Loucy (cell line): ENCODE results near the gene KPNA4.

Source experiments
- CTCF ChIP-seq: fragments of 200-600 bp; sonication (generic); conservative IDR thresholded peaks from 2 replicates; pipeline ENCODE4 v1.5.1; 2014; ENCODE audit warnings: mild to moderate bottlenecking, antibody characterized with exemption, low read length
- EZH2phosphoT487 ChIP-seq: fragments of 200-600 bp; IDR thresholded peaks from 2 replicates; pipeline ENCODE4 v1.6.1; 2018; ENCODE audit warnings: antibody characterized with exemption, mild to moderate bottlenecking, moderate library complexity, borderline replicate concordance

- TF ChIP-seq CTCF = no peak
- no peak for TF ChIP-seq EZH2phosphoT487
Measured at GRCh38 chr3:160482796-160483195, 82.6 kb downstream of the KPNA4 start.
